ENCODE measurements around the gene CHDH.

- TF ChIP-seq POLR2AphosphoS5 (IDR thresholded peaks at IDR 0.05; ENCODE audit: low read depth, low read length) (no peak), POLR2A (IDR thresholded peaks at IDR 0.05; ENCODE audit: low read depth, low read length) (no peak), TAF1 (IDR thresholded peaks at IDR 0.05; ENCODE audit: borderline replicate concordance, low read depth, low read length) (no peak)
These were observed 4.9 kb downstream of the CHDH start for GRCh38 chr3:53841296-53841695.

Measured in GM12892 (cell line).